ENCODE data around the gene STARD9.

The STARD9 gene

DNA sequence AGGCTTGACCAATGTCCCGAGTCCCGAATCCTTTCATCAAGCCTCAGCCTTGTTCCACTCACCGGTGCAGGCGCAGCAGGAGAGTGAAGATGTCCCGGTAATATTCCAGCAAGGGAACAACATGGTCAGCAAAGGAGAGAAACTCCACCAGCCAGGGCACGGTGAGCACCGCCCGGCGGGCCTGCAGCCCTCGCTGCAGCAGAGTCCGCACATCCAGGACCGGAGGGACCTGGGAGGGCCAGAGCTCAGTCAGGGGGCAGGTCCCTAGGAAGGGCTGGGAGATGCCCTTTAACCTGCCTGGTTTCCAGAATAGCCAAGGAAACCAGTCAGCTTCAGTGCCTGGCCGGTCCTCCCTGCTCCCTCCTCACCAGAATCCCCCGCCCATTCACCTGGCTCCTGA is 155.1 kb downstream of the STARD9 start:
- no peaks in the 10 kb centered on the region for H3K27me3 ChIP-seq
- peaks cover 89% of the 10 kb centered on the region for H3K36me3 ChIP-seq
- H3K4me1 ChIP-seq (ENCODE audit: control insufficient read depth in 1 of 2, insufficient read depth in 1 of 2, low read depth in 1 of 2, low read length in 1 of 2) = peaks cover 0 to 2% of the 10 kb centered on the region in 2 experiments
- no peak overlapping the region for H3K27ac ChIP-seq
- H3K9me3 ChIP-seq = no peaks in the 10 kb centered on the region
- H3K4me3 ChIP-seq (ENCODE audit: low read depth in 1 of 2, low read length in 1 of 2) = no peak overlapping the region
- TF ChIP-seq, protein P1, sequence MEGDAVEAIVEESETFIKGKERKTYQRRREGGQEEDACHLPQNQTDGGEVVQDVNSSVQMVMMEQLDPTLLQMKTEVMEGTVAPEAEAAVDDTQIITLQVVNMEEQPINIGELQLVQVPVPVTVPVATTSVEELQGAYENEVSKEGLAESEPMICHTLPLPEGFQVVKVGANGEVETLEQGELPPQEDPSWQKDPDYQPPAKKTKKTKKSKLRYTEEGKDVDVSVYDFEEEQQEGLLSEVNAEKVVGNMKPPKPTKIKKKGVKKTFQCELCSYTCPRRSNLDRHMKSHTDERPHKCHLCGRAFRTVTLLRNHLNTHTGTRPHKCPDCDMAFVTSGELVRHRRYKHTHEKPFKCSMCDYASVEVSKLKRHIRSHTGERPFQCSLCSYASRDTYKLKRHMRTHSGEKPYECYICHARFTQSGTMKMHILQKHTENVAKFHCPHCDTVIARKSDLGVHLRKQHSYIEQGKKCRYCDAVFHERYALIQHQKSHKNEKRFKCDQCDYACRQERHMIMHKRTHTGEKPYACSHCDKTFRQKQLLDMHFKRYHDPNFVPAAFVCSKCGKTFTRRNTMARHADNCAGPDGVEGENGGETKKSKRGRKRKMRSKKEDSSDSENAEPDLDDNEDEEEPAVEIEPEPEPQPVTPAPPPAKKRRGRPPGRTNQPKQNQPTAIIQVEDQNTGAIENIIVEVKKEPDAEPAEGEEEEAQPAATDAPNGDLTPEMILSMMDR (IDR thresholded peaks at IDR 0.05) = no peak

DNA sequence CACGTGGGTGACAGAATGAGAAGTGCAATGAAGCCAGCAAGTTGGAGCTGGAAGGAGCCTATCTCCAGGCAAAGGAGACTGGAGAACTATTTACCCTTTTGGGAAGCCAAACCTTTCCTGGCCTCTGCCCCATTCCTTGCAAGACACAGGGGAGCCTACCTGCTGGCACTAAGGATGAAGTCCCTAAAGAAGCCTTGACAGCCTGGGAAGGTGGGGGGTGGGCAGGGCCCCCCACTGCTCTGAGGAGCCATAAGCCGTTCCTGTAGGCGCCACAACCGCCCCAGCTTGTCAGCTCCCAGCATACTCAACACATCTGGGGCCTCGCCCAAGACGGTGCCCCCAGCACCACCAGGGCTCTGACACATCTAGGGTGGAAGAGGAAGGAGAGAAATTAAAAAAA is 156.1 kb downstream of the STARD9 start:
- Histone ChIP-seq H3K27ac (no peak overlapping the region), H3K4me3 (ENCODE audit: low read depth in 1 of 2, low read length in 1 of 2) (no peak overlapping the region), H3K27me3 (no peaks in the 10 kb centered on the region), H3K36me3 (peaks cover 80% of the 10 kb centered on the region), H3K4me1 (ENCODE audit: control insufficient read depth in 1 of 2, insufficient read depth in 1 of 2, low read depth in 1 of 2, low read length in 1 of 2) (peaks cover 7 to 9% of the 10 kb centered on the region in 2 experiments), H3K9me3 (no peaks in the 10 kb centered on the region)
- TF ChIP-seq, protein P1 (IDR thresholded peaks at IDR 0.05) = no peak

DNA sequence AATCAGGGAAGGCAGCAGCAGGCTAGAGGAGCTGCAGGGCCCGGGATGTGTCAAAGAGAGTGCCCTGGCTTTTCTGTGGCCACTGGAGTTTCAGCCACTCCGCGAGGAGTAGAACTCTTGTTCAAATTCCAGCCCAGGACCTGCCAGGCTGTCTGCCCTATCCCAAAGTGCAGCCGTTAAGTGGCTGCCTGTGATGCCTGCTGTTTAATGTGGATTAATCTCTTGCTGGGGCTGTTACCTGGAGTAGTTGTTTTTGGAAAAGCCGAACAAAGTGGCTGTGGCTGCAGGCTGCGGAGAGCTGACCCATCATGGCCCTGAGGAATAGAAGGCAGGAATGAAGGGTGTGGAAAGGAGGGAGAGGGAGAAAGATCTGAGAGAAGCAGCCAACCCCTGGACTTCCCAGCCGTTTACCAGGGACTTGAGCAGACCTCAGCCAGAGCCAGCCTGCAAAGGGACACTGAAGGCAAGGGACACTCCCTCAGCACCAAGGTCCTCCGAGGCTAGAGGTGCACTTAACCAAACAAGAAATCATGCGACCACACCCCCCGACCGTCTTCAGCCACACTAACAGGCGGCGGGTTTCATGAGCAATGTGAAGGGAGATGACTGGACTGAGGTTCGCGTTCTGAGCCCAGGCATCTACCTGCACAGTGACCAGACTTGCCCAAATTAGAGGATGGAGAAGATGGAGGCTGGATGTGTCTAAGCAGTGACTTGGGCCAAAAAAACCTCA is 156.9 kb downstream of the STARD9 start:
- Histone ChIP-seq H3K27ac (no peak overlapping the region), H3K4me1 (ENCODE audit: control insufficient read depth in 1 of 2, insufficient read depth in 1 of 2, low read depth in 1 of 2, low read length in 1 of 2) (peaks cover 9 to 11% of the 10 kb centered on the region in 2 experiments), H3K36me3 (peaks cover 72% of the 10 kb centered on the region), H3K27me3 (no peaks in the 10 kb centered on the region), H3K9me3 (no peaks in the 10 kb centered on the region), H3K4me3 (ENCODE audit: low read depth in 1 of 2, low read length in 1 of 2) (no peak overlapping the region)
- TF ChIP-seq, protein P1 (IDR thresholded peaks at IDR 0.05) = no peak

DNA sequence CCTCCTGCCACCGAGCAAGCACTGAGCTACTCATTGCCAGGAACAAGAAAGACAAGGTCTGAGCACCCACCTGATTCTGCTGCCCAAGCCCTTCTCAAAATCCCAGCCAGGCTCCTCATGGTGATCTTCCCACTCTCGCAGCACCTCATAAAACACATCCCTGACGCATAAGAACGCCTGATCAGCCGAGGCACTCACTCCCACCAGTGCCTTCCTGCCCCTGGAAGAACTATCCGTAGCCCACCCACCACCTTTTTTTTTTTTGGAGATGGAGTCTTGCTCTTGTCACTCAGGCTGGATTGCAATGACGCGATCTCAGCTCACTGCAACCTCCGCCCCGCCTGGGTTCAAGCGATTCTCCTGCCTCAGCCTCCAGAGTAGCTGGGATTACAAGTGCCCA is 157.6 kb downstream of the STARD9 start:
- TF ChIP-seq, protein P1 (IDR thresholded peaks at IDR 0.05) = no peak
- Histone ChIP-seq H3K36me3 (peaks cover 64% of the 10 kb centered on the region), H3K4me1 (ENCODE audit: control insufficient read depth in 1 of 2, insufficient read depth in 1 of 2, low read depth in 1 of 2, low read length in 1 of 2) (peaks cover 13 to 14% of the 10 kb centered on the region in 2 experiments), H3K9me3 (no peaks in the 10 kb centered on the region), H3K27me3 (no peaks in the 10 kb centered on the region), H3K27ac (no peak overlapping the region), H3K4me3 (ENCODE audit: low read depth in 1 of 2, low read length in 1 of 2) (no peak overlapping the region)

DNA sequence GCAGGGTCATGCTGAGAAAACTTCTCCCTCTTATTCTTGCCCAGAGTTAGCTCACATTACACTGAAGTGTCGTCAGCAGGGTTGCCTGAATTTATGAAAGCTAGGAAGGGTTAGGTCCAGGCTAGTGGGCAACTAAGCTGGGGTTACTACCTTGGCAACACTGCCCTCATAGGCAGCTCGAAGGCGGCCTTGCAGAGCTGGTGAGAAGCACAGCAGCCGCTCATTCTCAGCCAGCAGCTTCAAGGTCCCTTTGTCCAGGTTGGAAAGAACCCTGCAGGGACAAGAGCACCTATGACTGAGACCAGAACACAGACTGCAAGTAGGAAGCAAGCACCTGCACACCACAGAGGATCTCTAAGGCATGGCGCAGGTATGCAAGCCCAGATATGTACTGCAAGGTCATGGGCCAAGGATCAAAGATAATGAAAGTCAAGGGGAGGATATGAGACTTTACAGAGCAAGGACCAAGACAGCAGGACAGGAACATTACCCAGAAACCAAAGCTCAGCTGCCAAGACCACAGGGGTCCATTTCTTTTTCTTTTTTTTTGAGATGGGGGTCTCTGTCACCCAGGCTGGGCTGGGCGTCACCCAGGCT is 158.8 kb downstream of the STARD9 start:
- TF ChIP-seq, protein P1 (IDR thresholded peaks at IDR 0.05) = no peak
- peaks cover 52% of the 10 kb centered on the region for H3K36me3 ChIP-seq
- H3K4me1 ChIP-seq (ENCODE audit: control insufficient read depth in 1 of 2, insufficient read depth in 1 of 2, low read depth in 1 of 2, low read length in 1 of 2) = peaks cover 13 to 14% of the 10 kb centered on the region in 2 experiments

More for the DNA sequence above, 158.8 kb downstream of the STARD9 start:
- Histone ChIP-seq H3K9me3 (no peaks in the 10 kb centered on the region), H3K27me3 (no peaks in the 10 kb centered on the region), H3K27ac (no peak overlapping the region), H3K4me3 (ENCODE audit: low read depth in 1 of 2, low read length in 1 of 2) (no peak overlapping the region)
